HepG2 (cell line): Measurements from ENCODE around the gene PLIN3. TPM values are rescaled to one million over a fixed set of nuclear protein-coding genes. Genes with fewer than 3 reads are reported as not detected.

ENCODE experiments used
- ADNP ChIP-seq: sonication (generic); formaldehyde crosslinking; IDR thresholded peaks from 2 replicates; pipeline ENCODE4 v1.4.0; 2020; ENCODE audit warnings: missing genetic modification reagents
- BORCS8-MEF2B ChIP-seq: sonication (generic); formaldehyde crosslinking; IDR thresholded peaks from 2 replicates; pipeline ENCODE4 v1.8.0; 2022; ENCODE audit warnings: mild to moderate bottlenecking, missing genetic modification reagents
- CEBPG ChIP-seq: IDR thresholded peaks from 2 replicates; pipeline ENCODE4 v1.6.1; 2016
- CENPX ChIP-seq: sonication (generic); formaldehyde crosslinking; IDR thresholded peaks from 2 replicates; pipeline ENCODE4 v1.9.0; 2021; ENCODE audit warnings: mild to moderate bottlenecking, missing genetic modification reagents, moderate library complexity
- FOXK1 ChIP-seq: sonication (generic); formaldehyde crosslinking; IDR thresholded peaks from 2 replicates; pipeline ENCODE4 v1.4.0; 2020; ENCODE audit warnings: low read depth, missing genetic modification reagents, borderline replicate concordance
- FOXO4 ChIP-seq: sonication (generic); formaldehyde crosslinking; conservative IDR thresholded peaks from 2 replicates; pipeline ENCODE4 v1.8.1; 2023; ENCODE audit warnings: missing genetic modification reagents
- HNF4A ChIP-seq: sonication (generic); formaldehyde crosslinking; IDR thresholded peaks from 2 replicates; pipeline ENCODE4 v1.4.0; 2020; ENCODE audit warnings: missing genetic modification reagents
- KLF16 ChIP-seq, 2 experiments: sonication (generic) in 1 of 2; formaldehyde crosslinking in 1 of 2; IDR thresholded peaks; 2 replicates each; pipeline versions ENCODE4 v1.6.1 to v1.8.0; 2016 to 2023; ENCODE audit warnings: missing genetic modification reagents in 2 of 2, missing compliant biosample characterization in 1 of 2
- MIER2 ChIP-seq: IDR thresholded peaks from 2 replicates; pipeline ENCODE4 v1.6.1; 2016; ENCODE audit warnings: missing biosample characterization, missing genetic modification reagents
- MIXL1 ChIP-seq: IDR thresholded peaks from 2 replicates; pipeline ENCODE4 v1.6.1; 2016
- SAP130 ChIP-seq: IDR thresholded peaks from 2 replicates; pipeline ENCODE4 v1.6.1; 2016; ENCODE audit warnings: low read depth
- ZBTB21 ChIP-seq: sonication (generic); formaldehyde crosslinking; IDR thresholded peaks from 2 replicates; pipeline ENCODE4 v1.4.0; 2020; ENCODE audit warnings: missing genetic modification reagents
- ZNF343 ChIP-seq: sonication (generic); formaldehyde crosslinking; IDR thresholded peaks from 2 replicates; pipeline ENCODE4 v1.4.0; 2020; ENCODE audit warnings: mild to moderate bottlenecking, missing genetic modification reagents
- ZNF446 ChIP-seq: sonication (generic); formaldehyde crosslinking; IDR thresholded peaks from 2 replicates; pipeline ENCODE4 v1.5.0; 2020; ENCODE audit warnings: mild to moderate bottlenecking, missing genetic modification reagents
- ZNF547 ChIP-seq: sonication (generic); formaldehyde crosslinking; IDR thresholded peaks from 2 replicates; pipeline ENCODE4 v1.5.1; 2020; ENCODE audit warnings: mild to moderate bottlenecking, missing genetic modification reagents
- ZNF549 ChIP-seq: sonication (generic); formaldehyde crosslinking; IDR thresholded peaks from 2 replicates; pipeline ENCODE4 v1.5.0; 2020; ENCODE audit warnings: missing genetic modification reagents
- polyA plus RNA-seq, 8 experiments: library from polyadenylated mRNA; depleted of rRNA in 3 of 8; stranded (reverse) in 7 of 8; unstranded in 1 of 8; fragments of >200 nt; fragmentation: Illumina TruSeq in 4 of 8; extraction: Trizol in 4 of 8; gene quantifications; 2 replicates each; pipeline versions ENCODE4 v1.2.1 to v1.2.3, GENCODE V29; 2011 to 2016; ENCODE audit warnings: low read depth in 4 of 8, missing spikeins in 1 of 8, mixed read lengths in 1 of 8; ENCODE audit not compliant: insufficient read depth in 1 of 8
- total RNA-seq, 5 experiments: library from RNA; depleted of rRNA; stranded (reverse); fragments of >200 nt; fragmentation: Illumina TruSeq; extraction: Trizol; gene quantifications; 2 replicates each; pipeline ENCODE4 v1.2.3, GENCODE V29; 2016; ENCODE audit warnings: low read depth in 1 of 5
- TF ChIP-seq, protein P1 (sequence below): sonication (generic); formaldehyde crosslinking; IDR thresholded peaks from 2 replicates; pipeline ENCODE4 v1.4.0; 2020; ENCODE audit warnings: mild to moderate bottlenecking, missing genetic modification reagents, borderline replicate concordance
- TF ChIP-seq, protein P2 (sequence below): sonication (generic); formaldehyde crosslinking; IDR thresholded peaks from 2 replicates; pipeline ENCODE4 v1.5.0; 2020; ENCODE audit warnings: mild to moderate bottlenecking, missing genetic modification reagents, moderate library complexity

Gene PLIN3
- total and polyA plus RNA-seq, 2 of the 13 experiments (the other 11 are each of a cell fraction or from before 2014, with no cell fraction given) = 49.3 to 57.9 TPM

- no peak for TF ChIP-seq FOXO4 (CRISPR knock-in tag)
- TF ChIP-seq ZBTB21 (CRISPR knock-in tag) = no peak
- TF ChIP-seq KLF16 (CRISPR knock-in tag; IDR thresholded peaks at IDR 0.05) = no peak; a peak in 1 of 4 replicates
- no peak for TF ChIP-seq BORCS8-MEF2B
- TF ChIP-seq MIXL1 (CRISPR knock-in tag) = peak; percentile 49; the same call in 1 of the 2 replicates
- TF ChIP-seq, protein P1, sequence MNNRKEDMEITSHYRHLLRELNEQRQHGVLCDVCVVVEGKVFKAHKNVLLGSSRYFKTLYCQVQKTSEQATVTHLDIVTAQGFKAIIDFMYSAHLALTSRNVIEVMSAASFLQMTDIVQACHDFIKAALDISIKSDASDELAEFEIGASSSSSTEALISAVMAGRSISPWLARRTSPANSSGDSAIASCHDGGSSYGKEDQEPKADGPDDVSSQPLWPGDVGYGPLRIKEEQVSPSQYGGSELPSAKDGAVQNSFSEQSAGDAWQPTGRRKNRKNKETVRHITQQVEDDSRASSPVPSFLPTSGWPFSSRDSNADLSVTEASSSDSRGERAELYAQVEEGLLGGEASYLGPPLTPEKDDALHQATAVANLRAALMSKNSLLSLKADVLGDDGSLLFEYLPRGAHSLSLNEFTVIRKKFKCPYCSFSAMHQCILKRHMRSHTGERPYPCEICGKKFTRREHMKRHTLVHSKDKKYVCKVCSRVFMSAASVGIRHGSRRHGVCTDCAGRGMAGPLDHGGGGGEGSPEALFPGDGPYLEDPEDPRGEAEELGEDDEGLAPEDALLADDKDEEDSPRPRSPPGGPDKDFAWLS = no peak
- TF ChIP-seq ZNF343 (CRISPR knock-in tag) = no peak
- no peak for TF ChIP-seq CENPX (CRISPR knock-in tag)
- 0 out of 2 replicates have a peak, but pooled peaks have one; percentile 75 for TF ChIP-seq ADNP (CRISPR knock-in tag)
- TF ChIP-seq ZNF547 (CRISPR knock-in tag) = 0 out of 2 replicates have a peak, but pooled peaks have one; percentile 35
- TF ChIP-seq ZNF446 = no peak
- no peak for TF ChIP-seq ZNF549 (CRISPR knock-in tag)
- peak; percentile 27; the same call in 1 of the 2 replicates for TF ChIP-seq SAP130 (CRISPR knock-in tag)
- TF ChIP-seq MIER2 (CRISPR knock-in tag) = 0 out of 2 replicates have a peak, but pooled peaks have one; percentile 44
- peak; percentile 43; the same call in 1 of the 2 replicates for TF ChIP-seq CEBPG (CRISPR knock-in tag)
- no peak for TF ChIP-seq HNF4A (CRISPR knock-in tag)
- TF ChIP-seq, protein P2, sequence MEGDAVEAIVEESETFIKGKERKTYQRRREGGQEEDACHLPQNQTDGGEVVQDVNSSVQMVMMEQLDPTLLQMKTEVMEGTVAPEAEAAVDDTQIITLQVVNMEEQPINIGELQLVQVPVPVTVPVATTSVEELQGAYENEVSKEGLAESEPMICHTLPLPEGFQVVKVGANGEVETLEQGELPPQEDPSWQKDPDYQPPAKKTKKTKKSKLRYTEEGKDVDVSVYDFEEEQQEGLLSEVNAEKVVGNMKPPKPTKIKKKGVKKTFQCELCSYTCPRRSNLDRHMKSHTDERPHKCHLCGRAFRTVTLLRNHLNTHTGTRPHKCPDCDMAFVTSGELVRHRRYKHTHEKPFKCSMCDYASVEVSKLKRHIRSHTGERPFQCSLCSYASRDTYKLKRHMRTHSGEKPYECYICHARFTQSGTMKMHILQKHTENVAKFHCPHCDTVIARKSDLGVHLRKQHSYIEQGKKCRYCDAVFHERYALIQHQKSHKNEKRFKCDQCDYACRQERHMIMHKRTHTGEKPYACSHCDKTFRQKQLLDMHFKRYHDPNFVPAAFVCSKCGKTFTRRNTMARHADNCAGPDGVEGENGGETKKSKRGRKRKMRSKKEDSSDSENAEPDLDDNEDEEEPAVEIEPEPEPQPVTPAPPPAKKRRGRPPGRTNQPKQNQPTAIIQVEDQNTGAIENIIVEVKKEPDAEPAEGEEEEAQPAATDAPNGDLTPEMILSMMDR = peak; percentile 95
- TF ChIP-seq FOXK1 (CRISPR knock-in tag) = 0 out of 2 replicates have a peak, but pooled peaks have one; percentile 17
Observed at GRCh38 chr19:4803736-4804695, 63.5 kb downstream of the PLIN3 start (continued).
